ENCODE measurements around the gene HAS3. TPM values are rescaled to one million over a fixed set of nuclear protein-coding genes. Genes with fewer than 3 reads are reported as not detected.

HAS3 gene
- total RNA-seq, 2 donors from 2014 or later = 3.0 to 4.5 TPM

DNA sequence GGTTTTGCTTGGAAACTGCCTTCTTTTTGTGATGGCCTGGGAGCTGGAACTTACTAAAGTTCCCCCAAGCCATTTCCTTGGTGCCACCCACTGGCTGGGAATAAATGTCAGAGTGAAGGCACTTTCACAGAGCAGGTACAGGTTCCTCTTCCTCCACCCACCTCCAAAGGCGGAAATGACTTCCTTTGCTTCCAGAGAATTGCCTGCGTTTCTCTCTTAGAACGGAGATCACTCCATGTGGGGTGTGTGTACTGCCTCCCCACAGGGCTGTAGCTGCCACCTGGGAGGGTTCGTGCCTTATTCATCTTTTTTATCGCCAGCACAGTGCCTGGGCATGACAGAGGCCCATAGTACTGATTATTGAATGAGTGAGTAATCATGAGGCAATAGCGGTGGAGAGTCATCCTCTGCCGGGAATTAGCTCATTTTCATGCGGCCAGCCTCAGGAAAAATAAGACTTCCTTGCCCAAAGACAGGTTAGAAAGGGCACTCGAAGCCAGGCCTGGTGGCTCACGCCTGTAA lies 32.2 kb upstream of the HAS3 start:
- TF ChIP-seq, protein P1, sequence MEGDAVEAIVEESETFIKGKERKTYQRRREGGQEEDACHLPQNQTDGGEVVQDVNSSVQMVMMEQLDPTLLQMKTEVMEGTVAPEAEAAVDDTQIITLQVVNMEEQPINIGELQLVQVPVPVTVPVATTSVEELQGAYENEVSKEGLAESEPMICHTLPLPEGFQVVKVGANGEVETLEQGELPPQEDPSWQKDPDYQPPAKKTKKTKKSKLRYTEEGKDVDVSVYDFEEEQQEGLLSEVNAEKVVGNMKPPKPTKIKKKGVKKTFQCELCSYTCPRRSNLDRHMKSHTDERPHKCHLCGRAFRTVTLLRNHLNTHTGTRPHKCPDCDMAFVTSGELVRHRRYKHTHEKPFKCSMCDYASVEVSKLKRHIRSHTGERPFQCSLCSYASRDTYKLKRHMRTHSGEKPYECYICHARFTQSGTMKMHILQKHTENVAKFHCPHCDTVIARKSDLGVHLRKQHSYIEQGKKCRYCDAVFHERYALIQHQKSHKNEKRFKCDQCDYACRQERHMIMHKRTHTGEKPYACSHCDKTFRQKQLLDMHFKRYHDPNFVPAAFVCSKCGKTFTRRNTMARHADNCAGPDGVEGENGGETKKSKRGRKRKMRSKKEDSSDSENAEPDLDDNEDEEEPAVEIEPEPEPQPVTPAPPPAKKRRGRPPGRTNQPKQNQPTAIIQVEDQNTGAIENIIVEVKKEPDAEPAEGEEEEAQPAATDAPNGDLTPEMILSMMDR (IDR thresholded peaks at IDR 0.05) = no peak
- 76% methylated on average over 10 of the region's 10 CpGs for WGBS
- intact Hi-C loops (cut with DNase I) = no loop called here

DNA sequence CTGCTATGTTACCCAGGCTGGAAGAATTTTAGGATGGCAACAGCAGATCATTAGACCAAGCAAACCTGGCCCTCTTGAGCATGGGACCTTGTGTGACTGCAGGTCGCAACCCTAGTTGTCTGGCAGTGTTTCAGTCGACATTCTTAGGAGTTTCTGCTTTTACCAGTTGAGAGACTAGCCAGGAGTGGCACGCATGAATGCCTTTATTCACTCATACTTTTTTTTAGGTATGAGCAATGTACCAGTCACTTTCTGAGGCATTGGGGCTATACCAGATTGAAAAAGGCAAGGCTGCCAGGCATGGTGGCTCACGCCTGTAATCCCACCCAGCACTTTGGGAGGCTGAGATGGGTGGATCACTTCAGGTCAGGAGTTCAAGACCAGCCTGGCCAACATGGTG lies 28.2 kb upstream of the HAS3 start:
- H3K27ac ChIP-seq = no peak overlapping the region
- H3K4me3 ChIP-seq = no peak overlapping the region
- no peaks in the 10 kb centered on the region for H3K4me1 ChIP-seq (replicated peaks)
- 66% methylated on average over 4 of the region's 4 CpGs for WGBS
- no peaks in the 10 kb centered on the region for H3K27me3 ChIP-seq (replicated peaks; ENCODE audit: insufficient read depth)
- no peak for TF ChIP-seq POLR2A (IDR thresholded peaks at IDR 0.05)
- TF ChIP-seq, protein P1 (IDR thresholded peaks at IDR 0.05) = no peak
- no peak for TF ChIP-seq POLR2AphosphoS5 (IDR thresholded peaks at IDR 0.05)
- intact Hi-C loops (cut with DNase I) = no loop called here
- DNase-seq (ENCODE audit: low spot score) = no peak
- no peaks in the 10 kb centered on the region for H3K9me3 ChIP-seq
- no peaks in the 10 kb centered on the region for H3K36me3 ChIP-seq

More for the DNA sequence above, 32.2 kb upstream of the HAS3 start:
- Histone ChIP-seq H3K4me3 (no peak overlapping the region), H3K4me1 (replicated peaks) (no peaks in the 10 kb centered on the region), H3K27ac (no peak overlapping the region), H3K9me3 (no peaks in the 10 kb centered on the region), H3K36me3 (no peaks in the 10 kb centered on the region), H3K27me3 (replicated peaks; ENCODE audit: insufficient read depth) (no peaks in the 10 kb centered on the region)
- no peak for DNase-seq (ENCODE audit: low spot score)

- intact Hi-C loops (cut with DNase I) = no loop called here
- Histone ChIP-seq H3K27ac (no peak overlapping the region), H3K4me3 (no peak overlapping the region), H3K27me3 (replicated peaks; ENCODE audit: insufficient read depth) (no peaks in the 10 kb centered on the region), H3K4me1 (replicated peaks) (no peaks in the 10 kb centered on the region), H3K9me3 (no peaks in the 10 kb centered on the region), H3K36me3 (no peaks in the 10 kb centered on the region)
- 81% methylated on average over 7 of the region's 7 CpGs for WGBS
- DNase-seq (ENCODE audit: low spot score) = no peak
- no peak for TF ChIP-seq POLR2AphosphoS5 (IDR thresholded peaks at IDR 0.05)
- no peak for TF ChIP-seq POLR2A (IDR thresholded peaks at IDR 0.05)
- TF ChIP-seq, protein P1 (IDR thresholded peaks at IDR 0.05) = no peak
These were observed 27.4 kb upstream of the HAS3 start for GRCh38 chr16:69078073-69078472.

GRCh38 chr16:69079697-69080096 lies 25.8 kb upstream of the HAS3 start:
- H3K4me1 ChIP-seq (replicated peaks) = no peaks in the 10 kb centered on the region
- 98% methylated on average over 2 of the region's 2 CpGs for WGBS
- no peaks in the 10 kb centered on the region for H3K9me3 ChIP-seq
- no peaks in the 10 kb centered on the region for H3K27me3 ChIP-seq (replicated peaks; ENCODE audit: insufficient read depth)
- H3K4me3 ChIP-seq = no peak overlapping the region
- no peaks in the 10 kb centered on the region for H3K36me3 ChIP-seq
- no peak for TF ChIP-seq POLR2AphosphoS5 (IDR thresholded peaks at IDR 0.05)
- TF ChIP-seq, protein P1 (IDR thresholded peaks at IDR 0.05) = no peak
- no peak for TF ChIP-seq POLR2A (IDR thresholded peaks at IDR 0.05)
- no peak overlapping the region for H3K27ac ChIP-seq
- DNase-seq (ENCODE audit: low spot score) = no peak
- intact Hi-C loops (cut with DNase I) = no loop called here

- 93% methylated on average over 14 of the region's 16 CpGs for WGBS
- H3K36me3 ChIP-seq = no peaks in the 10 kb centered on the region
- no peak for DNase-seq (ENCODE audit: low spot score)
- TF ChIP-seq, protein P1 (IDR thresholded peaks at IDR 0.05) = no peak
- TF ChIP-seq POLR2A (IDR thresholded peaks at IDR 0.05) (no peak), POLR2AphosphoS5 (IDR thresholded peaks at IDR 0.05) (no peak)
- no peak overlapping the region for H3K4me3 ChIP-seq
- H3K4me1 ChIP-seq (replicated peaks) = no peaks in the 10 kb centered on the region
- H3K27ac ChIP-seq = no peak overlapping the region
- H3K9me3 ChIP-seq = no peaks in the 10 kb centered on the region
- no peaks in the 10 kb centered on the region for H3K27me3 ChIP-seq (replicated peaks; ENCODE audit: insufficient read depth)
- intact Hi-C loops (cut with DNase I) = no loop called here
These were observed 22.0 kb upstream of the HAS3 start for GRCh38 chr16:69083306-69083941.
